Measurements from ENCODE around the gene RGS7.

GRCh38 chr1:241265428-241265827 lies 91.6 kb downstream of the RGS7 start:
- TF ChIP-seq POLR2AphosphoS5 (IDR thresholded peaks at IDR 0.05): no peak
- TF ChIP-seq, protein P1, sequence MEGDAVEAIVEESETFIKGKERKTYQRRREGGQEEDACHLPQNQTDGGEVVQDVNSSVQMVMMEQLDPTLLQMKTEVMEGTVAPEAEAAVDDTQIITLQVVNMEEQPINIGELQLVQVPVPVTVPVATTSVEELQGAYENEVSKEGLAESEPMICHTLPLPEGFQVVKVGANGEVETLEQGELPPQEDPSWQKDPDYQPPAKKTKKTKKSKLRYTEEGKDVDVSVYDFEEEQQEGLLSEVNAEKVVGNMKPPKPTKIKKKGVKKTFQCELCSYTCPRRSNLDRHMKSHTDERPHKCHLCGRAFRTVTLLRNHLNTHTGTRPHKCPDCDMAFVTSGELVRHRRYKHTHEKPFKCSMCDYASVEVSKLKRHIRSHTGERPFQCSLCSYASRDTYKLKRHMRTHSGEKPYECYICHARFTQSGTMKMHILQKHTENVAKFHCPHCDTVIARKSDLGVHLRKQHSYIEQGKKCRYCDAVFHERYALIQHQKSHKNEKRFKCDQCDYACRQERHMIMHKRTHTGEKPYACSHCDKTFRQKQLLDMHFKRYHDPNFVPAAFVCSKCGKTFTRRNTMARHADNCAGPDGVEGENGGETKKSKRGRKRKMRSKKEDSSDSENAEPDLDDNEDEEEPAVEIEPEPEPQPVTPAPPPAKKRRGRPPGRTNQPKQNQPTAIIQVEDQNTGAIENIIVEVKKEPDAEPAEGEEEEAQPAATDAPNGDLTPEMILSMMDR (IDR thresholded peaks at IDR 0.05; ENCODE audit: poor library complexity, severe bottlenecking): no peak
- no peak for TF ChIP-seq EZH2 (IDR thresholded peaks at IDR 0.05; ENCODE audit: borderline replicate concordance, insufficient read depth, low read length, poor library complexity, severe bottlenecking)
- no peak for TF ChIP-seq TAF1 (IDR thresholded peaks at IDR 0.05; ENCODE audit: low read depth)
- TF ChIP-seq SMC3 (conservative IDR thresholded peaks at IDR 0.05; ENCODE audit: poor library complexity): no peak
- no peak for TF ChIP-seq REST (IDR thresholded peaks at IDR 0.05; ENCODE audit: borderline replicate concordance)
- no peak for TF ChIP-seq MXI1 (conservative IDR thresholded peaks at IDR 0.05; ENCODE audit: poor library complexity, severe bottlenecking)
